ENCODE data around the gene POLR2E. TPM values are rescaled to one million over a fixed set of nuclear protein-coding genes. Genes with fewer than 3 reads are reported as not detected.

Gene POLR2E
- total RNA-seq, 2 donors from 2014 or later: 24.9 to 78.1 TPM

DNA sequence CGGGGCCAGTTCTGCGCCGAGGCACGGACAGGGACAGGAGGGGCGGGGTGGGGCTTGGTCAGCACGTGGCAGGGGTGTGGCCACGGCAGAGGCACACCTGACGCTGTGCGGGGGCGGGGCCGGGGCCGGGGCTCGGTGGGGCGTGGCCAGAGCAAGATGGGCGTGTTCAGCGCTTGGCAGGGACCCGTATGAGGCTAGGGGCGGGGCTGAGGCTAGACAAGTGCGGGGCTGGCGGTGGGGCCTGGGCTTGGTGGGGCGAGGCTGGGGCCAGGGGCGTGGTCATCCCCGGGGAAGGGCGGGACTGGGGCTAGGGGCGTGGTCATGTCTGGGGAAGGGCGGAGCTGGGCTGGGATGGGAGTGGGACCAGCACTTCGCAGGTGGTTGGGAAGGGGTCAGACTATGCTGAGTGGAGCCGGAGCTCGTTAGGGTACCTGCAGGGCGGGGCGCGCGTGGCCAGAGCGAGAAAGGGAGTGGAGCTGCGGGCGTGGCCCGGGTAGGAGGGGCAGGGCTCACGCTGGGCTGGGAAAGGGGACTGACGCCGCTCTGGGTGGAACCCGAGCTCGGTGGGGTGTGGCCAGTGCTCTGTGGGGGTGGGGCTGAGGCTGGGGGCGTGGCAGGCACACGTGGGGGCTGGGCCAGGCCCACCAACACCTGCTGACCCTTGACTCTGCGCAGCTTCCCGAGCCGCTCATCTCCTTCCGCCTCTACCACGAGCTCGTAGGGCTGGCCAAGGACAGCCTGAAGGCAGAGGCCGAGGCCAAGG is 12.8 kb downstream of the POLR2E start:
- intact Hi-C loops (cut with DNase I): no loop called here
- Histone ChIP-seq H3K36me3 (replicated peaks in 1 of 2; ENCODE audit: insufficient read depth in 1 of 2, low read depth in 2 of 2) (no peaks in the 10 kb centered on the region), H3K4me1 (peaks cover 33% of the 10 kb centered on the region), H3K4me3 (peak overlapping the region in 1 of 2 donors; percentile 37), H3K27ac (peak overlapping the region in 2 of 4 donors; percentile 12 to 47), H3K27me3 (no peaks in the 10 kb centered on the region), H3K9me3 (no peaks in the 10 kb centered on the region)
- ATAC-seq (peak; percentile 80), DNase-seq (peak; percentile 90 to 98 (median 95))
- TF ChIP-seq, protein P1, sequence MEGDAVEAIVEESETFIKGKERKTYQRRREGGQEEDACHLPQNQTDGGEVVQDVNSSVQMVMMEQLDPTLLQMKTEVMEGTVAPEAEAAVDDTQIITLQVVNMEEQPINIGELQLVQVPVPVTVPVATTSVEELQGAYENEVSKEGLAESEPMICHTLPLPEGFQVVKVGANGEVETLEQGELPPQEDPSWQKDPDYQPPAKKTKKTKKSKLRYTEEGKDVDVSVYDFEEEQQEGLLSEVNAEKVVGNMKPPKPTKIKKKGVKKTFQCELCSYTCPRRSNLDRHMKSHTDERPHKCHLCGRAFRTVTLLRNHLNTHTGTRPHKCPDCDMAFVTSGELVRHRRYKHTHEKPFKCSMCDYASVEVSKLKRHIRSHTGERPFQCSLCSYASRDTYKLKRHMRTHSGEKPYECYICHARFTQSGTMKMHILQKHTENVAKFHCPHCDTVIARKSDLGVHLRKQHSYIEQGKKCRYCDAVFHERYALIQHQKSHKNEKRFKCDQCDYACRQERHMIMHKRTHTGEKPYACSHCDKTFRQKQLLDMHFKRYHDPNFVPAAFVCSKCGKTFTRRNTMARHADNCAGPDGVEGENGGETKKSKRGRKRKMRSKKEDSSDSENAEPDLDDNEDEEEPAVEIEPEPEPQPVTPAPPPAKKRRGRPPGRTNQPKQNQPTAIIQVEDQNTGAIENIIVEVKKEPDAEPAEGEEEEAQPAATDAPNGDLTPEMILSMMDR (IDR thresholded peaks at IDR 0.05): no peak
- TF ChIP-seq POLR2A (IDR thresholded peaks at IDR 0.05): peak in 1 of 3 donors; percentile 38
- WGBS, 2 donors: 4 to 18% methylated on average over 5 to 50 of the region's 51 CpGs

DNA sequence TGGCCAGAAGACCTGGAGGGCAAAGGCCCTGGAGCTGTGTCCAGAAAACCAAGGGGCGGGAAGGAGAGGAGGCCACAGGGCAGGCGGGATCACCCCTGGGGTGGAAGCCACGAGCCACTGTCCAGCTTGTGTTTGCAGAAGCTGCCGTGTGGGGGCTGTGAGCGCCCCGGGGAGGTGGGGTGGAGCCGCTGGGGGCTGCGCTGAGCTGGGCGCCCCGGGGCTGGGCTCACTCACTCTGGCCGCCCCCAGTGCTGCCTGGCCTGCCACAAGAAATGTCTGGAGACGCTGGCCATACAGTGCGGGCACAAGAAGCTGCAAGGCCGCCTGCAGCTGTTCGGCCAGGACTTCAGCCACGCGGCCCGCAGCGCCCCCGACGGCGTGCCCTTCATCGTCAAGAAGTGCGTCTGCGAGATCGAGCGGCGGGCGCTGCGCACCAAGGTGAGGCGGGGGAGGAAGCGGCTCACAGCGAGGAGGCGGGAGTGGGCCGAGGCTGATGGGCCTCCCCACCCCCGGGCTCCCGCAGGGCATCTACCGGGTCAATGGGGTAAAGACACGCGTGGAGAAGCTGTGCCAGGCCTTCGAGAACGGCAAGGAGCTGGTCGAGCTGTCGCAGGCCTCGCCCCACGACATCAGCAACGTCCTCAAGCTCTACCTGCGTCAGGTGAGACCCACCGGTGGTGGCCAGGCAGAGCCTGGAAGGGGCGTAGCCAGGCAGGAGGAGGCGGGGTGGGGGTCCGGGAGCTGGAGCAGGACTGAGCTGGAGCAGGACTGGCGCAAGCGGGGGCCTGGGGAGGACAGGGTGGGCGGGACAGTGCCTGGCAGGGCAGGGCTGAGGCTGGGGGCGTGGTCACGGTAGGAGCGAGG is 13.6 kb downstream of the POLR2E start:
- Histone ChIP-seq H3K4me1 (peaks cover 33% of the 10 kb centered on the region), H3K9me3 (no peaks in the 10 kb centered on the region), H3K27ac (peak overlapping the region in 1 of 4 donors; percentile 25), H3K27me3 (no peaks in the 10 kb centered on the region), H3K36me3 (replicated peaks in 1 of 2; ENCODE audit: insufficient read depth in 1 of 2, low read depth in 2 of 2) (no peaks in the 10 kb centered on the region), H3K4me3 (no peak overlapping the region)
- ATAC-seq (no peak), DNase-seq (peak in 1 of 4 donors; percentile 42)
- 56 to 68% methylated on average over 21 to 58 of the region's 58 CpGs for WGBS, 2 donors
- intact Hi-C loops (cut with DNase I): no loop called here
- TF ChIP-seq POLR2A (IDR thresholded peaks at IDR 0.05): no peak
- TF ChIP-seq, protein P1 (IDR thresholded peaks at IDR 0.05): no peak

DNA sequence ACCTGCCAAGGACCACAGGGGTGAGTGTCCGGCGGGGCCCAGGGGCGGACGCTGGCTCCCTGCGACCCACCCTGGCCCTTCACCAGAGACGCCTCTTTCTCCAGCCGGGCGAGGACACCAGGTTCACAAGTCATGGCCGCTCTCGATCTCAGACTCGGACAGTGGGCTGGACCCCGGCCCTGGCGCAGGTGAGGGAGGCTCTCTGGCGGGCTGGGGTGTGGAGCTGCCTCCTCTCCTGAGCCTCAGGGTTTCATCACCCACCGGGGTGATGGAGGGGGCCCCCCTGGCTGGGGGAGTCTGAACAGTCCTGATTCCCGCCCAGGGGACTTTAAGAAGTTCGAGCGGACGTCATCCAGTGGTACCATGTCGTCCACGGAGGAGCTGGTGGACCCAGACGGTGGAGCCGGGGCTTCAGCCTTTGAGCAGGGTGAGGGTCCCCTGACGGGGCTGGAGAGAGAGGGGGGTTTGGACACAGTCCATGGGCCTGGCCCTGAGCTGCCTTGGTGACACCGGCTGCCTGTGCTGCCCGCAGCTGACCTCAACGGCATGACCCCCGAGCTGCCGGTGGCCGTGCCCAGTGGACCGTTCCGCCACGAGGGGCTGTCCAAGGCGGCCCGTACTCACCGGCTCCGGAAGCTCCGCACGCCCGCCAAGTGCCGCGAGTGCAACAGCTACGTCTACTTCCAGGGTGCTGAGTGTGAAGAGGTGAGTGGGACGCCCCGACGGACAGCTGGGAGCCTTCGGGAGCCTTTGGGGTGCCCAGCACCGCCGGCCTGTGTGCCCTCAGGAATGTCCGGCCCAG is 14.6 kb downstream of the POLR2E start:
- Histone ChIP-seq H3K36me3 (replicated peaks in 1 of 2; ENCODE audit: insufficient read depth in 1 of 2, low read depth in 2 of 2) (no peaks in the 10 kb centered on the region), H3K4me3 (no peak overlapping the region), H3K27me3 (no peaks in the 10 kb centered on the region), H3K9me3 (no peaks in the 10 kb centered on the region), H3K4me1 (peaks cover 37% of the 10 kb centered on the region), H3K27ac (no peak overlapping the region)
- DNase-seq (no peak), ATAC-seq (no peak)
- 92 to 96% methylated on average over 13 to 48 of the region's 50 CpGs for WGBS, 2 donors
- intact Hi-C loops (cut with DNase I): no loop called here
- TF ChIP-seq, protein P1 (IDR thresholded peaks at IDR 0.05): no peak
- TF ChIP-seq POLR2A (IDR thresholded peaks at IDR 0.05): no peak

DNA sequence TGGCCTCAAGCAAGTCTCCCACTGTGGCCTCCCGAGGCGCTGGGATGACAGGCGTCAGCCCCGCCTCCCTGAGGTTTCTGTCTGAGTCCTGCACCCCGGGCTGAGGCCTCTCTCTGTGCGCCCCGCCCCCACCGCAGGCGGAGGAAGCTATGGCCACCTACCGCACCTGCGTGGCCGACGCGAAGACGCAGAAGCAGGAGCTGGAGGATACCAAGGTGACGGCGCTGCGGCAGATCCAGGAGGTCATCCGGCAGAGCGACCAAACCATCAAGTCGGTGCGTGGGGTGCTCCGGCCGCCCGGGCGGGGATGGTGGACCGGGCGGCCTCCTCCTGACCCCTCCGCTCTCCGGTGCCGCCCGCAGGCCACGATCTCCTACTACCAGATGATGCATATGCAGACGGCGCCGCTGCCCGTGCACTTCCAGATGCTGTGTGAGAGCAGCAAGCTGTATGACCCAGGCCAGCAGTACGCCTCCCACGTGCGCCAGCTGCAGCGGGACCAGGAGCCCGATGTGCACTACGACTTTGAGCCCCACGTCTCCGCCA is 15.5 kb downstream of the POLR2E start:
- no peak overlapping the region for H3K27ac ChIP-seq
- peaks cover 44% of the 10 kb centered on the region for H3K4me1 ChIP-seq
- H3K9me3 ChIP-seq: no peaks in the 10 kb centered on the region
- DNase-seq (no peak), ATAC-seq (no peak)
- TF ChIP-seq, protein P1 (IDR thresholded peaks at IDR 0.05): no peak
- no peak for TF ChIP-seq POLR2A (IDR thresholded peaks at IDR 0.05)
- H3K27me3 ChIP-seq: no peaks in the 10 kb centered on the region
- WGBS, 2 donors: 78 to 91% methylated on average over 9 to 44 of the region's 45 CpGs
- intact Hi-C loops (cut with DNase I): no loop called here
- no peak overlapping the region for H3K4me3 ChIP-seq
- no peaks in the 10 kb centered on the region for H3K36me3 ChIP-seq (replicated peaks in 1 of 2; ENCODE audit: insufficient read depth in 1 of 2, low read depth in 2 of 2)

Measured in body of pancreas (tissue), 4 donors.